Measurements from ENCODE around the gene SCAF8. TPM values are rescaled to one million over a fixed set of nuclear protein-coding genes. Genes with fewer than 3 reads are reported as not detected.

Gene SCAF8
- total RNA-seq, 1 donor = 47.6 TPM

- no peak overlapping the region for H3K4me3 ChIP-seq (ENCODE audit: low read depth, low read length)
- no peak for DNase-seq (ENCODE audit: low read depth)
- TF ChIP-seq, protein P1, sequence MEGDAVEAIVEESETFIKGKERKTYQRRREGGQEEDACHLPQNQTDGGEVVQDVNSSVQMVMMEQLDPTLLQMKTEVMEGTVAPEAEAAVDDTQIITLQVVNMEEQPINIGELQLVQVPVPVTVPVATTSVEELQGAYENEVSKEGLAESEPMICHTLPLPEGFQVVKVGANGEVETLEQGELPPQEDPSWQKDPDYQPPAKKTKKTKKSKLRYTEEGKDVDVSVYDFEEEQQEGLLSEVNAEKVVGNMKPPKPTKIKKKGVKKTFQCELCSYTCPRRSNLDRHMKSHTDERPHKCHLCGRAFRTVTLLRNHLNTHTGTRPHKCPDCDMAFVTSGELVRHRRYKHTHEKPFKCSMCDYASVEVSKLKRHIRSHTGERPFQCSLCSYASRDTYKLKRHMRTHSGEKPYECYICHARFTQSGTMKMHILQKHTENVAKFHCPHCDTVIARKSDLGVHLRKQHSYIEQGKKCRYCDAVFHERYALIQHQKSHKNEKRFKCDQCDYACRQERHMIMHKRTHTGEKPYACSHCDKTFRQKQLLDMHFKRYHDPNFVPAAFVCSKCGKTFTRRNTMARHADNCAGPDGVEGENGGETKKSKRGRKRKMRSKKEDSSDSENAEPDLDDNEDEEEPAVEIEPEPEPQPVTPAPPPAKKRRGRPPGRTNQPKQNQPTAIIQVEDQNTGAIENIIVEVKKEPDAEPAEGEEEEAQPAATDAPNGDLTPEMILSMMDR (IDR thresholded peaks at IDR 0.05; ENCODE audit: insufficient read depth, low read length) = no peak
Observed at GRCh38 chr6:154847318-154847717, 114.1 kb downstream of the SCAF8 start.

GRCh38 chr6:154848580-154848979 is 115.4 kb downstream of the SCAF8 start:
- TF ChIP-seq, protein P1 (IDR thresholded peaks at IDR 0.05; ENCODE audit: insufficient read depth, low read length) = no peak

DNA sequence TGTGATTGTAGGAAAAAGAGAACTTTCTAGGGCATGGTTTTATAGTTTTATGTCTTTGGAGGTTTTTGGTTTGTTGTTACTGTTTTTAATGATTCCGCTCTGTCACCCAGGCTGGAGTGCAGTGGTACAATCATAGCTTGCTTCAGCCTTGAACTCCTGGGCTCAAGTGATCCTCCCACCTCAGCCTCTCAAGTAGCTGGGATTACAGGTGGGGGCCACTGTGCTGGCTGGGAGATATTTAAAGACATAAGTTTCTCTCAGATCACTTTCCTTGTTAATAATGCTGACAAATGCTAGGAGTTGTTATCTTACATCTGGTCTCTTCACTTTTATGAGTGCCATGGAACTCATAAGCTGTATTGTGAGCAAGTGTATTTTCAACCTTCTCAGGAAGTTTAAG is 116.3 kb downstream of the SCAF8 start:
- TF ChIP-seq, protein P1 (IDR thresholded peaks at IDR 0.05; ENCODE audit: insufficient read depth, low read length) = no peak
- DNase-seq (ENCODE audit: low read depth) = no peak
- H3K4me3 ChIP-seq (ENCODE audit: low read depth, low read length) = no peak overlapping the region

More at GRCh38 chr6:154848580-154848979, 115.4 kb downstream of the SCAF8 start:
- no peak overlapping the region for H3K4me3 ChIP-seq (ENCODE audit: low read depth, low read length)
- peak; percentile 24 for DNase-seq (ENCODE audit: low read depth)

DNA sequence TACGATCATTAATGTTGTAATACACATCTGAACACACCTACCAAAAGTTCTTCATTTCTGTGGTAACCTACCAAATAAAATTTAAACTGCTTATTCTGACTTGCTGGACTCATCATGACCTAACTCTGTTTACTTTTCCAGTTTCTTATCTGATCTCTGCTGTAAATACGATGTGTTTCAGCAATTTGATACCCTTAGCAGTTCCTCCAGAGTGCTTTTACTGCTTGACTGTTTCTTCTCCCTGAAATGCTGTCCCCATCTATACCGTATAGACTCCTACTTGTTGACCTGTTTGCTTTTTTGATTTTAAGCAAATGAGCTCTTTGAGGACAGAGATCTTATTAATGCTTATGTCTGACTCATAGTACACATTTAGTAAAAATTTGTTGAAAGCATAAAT is 119.5 kb downstream of the SCAF8 start:
- TF ChIP-seq, protein P1 (IDR thresholded peaks at IDR 0.05; ENCODE audit: insufficient read depth, low read length) = no peak
- peak; percentile 23 for DNase-seq (ENCODE audit: low read depth)
- H3K4me3 ChIP-seq (ENCODE audit: low read depth, low read length) = no peak overlapping the region

DNA sequence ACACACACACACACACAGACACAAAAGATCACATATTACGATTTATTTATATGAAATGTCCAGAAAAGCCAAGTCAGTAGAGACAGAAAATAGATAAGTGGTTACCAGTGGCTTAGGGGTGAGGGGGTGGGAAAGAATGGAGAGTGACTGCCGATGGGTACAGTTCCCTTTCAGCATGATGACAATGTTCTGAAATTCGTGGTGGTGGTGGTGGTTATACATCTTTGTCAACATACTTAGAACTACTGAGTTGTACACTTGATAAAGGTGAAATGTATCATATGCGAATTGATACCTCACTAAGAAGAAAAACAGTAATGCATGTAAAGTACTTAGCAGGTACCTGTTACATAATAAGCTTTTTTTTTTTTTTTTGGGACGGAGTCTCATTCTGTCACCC is 124.3 kb downstream of the SCAF8 start:
- TF ChIP-seq, protein P1 (IDR thresholded peaks at IDR 0.05; ENCODE audit: insufficient read depth, low read length) = no peak
- no peak for DNase-seq (ENCODE audit: low read depth)

GRCh38 chr6:154861825-154862224 is 128.6 kb downstream of the SCAF8 start:
- DNase-seq (ENCODE audit: low read depth) = no peak
- TF ChIP-seq, protein P1 (IDR thresholded peaks at IDR 0.05; ENCODE audit: insufficient read depth, low read length) = no peak
- H3K4me3 ChIP-seq (ENCODE audit: low read depth, low read length) = no peak overlapping the region

More for the DNA sequence above, 124.3 kb downstream of the SCAF8 start:
- H3K4me3 ChIP-seq (ENCODE audit: low read depth, low read length) = no peak overlapping the region

DNA sequence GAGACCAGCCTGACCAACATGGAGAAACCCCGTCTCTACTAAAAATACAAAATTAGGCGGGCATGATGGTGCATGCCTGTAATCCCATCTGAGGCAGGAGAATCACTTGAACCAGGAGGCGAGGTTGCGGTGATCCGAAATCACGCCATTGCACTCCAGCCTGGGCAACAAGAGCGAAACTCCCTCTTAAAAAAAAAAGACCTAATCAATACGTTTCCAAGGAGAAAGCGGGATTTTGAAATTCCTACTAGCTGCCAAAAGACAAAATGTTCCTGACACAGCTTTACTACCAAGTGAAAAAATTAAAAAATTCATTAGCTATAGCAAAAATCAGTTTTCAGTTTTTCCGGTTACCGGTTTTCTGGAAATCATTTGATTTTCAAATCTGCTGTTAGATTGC is 129.3 kb downstream of the SCAF8 start:
- no peak overlapping the region for H3K4me3 ChIP-seq (ENCODE audit: low read depth, low read length)
- TF ChIP-seq, protein P1 (IDR thresholded peaks at IDR 0.05; ENCODE audit: insufficient read depth, low read length) = no peak
- DNase-seq (ENCODE audit: low read depth) = no peak
